Measurements from ENCODE around the gene DNAJC13. TPM values are rescaled to one million over a fixed set of nuclear protein-coding genes. Genes with fewer than 3 reads are reported as not detected.

DNAJC13 gene
- polyA plus RNA-seq, 2 of the 4 experiments (the other 2 are of a cell fraction) = 17.0 to 29.8 TPM

DNA sequence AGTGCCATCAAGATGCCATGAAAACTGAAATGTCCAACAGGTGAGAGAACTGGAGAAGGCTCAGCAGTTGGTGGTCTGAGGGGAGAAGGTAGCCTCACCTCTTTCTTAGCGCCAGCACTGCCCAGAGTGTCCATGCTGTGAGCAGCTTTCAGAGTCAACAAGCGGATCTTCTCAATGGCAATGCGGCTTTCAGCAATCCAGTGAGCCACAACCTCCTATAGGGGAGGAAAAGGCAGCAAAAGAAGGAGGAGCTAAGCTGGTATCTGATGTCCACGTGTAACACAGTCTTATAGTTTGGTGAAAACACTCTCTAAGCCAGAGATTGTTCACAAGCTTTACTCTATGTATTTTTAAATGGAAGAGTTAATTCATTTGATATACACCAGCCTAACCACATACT lies 143.7 kb downstream of the DNAJC13 start:
- Histone ChIP-seq H3K4me1 (no peaks in the 10 kb centered on the region), H3K27ac (no peak overlapping the region), H3K9me3 (no peaks in the 10 kb centered on the region), H3K4me3 (no peak overlapping the region), H3K4me2 (no peak overlapping the region)
- DNase-seq (ENCODE audit: low read depth in 1 of 2, low spot score in 1 of 2) (no peak), FAIRE-seq (no peak), ATAC-seq (no peak)
- WGBS (ENCODE audit: missing lambda C conversion rate) = 81% methylated on average over 4 of the region's 4 CpGs
- TF ChIP-seq KDM5A (IDR thresholded peaks at IDR 0.05) = no peak
- TF ChIP-seq ZC3H11A (IDR thresholded peaks at IDR 0.05) = no peak
- TF ChIP-seq NR3C1 (IDR thresholded peaks at IDR 0.05) = no peak
- TF ChIP-seq, protein P1, sequence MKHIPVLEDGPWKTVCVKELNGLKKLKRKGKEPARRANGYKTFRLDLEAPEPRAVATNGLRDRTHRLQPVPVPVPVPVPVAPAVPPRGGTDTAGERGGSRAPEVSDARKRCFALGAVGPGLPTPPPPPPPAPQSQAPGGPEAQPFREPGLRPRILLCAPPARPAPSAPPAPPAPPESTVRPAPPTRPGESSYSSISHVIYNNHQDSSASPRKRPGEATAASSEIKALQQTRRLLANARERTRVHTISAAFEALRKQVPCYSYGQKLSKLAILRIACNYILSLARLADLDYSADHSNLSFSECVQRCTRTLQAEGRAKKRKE (CRISPR knock-in tag; IDR thresholded peaks at IDR 0.05; ENCODE audit: low read depth) = no peak
- TF ChIP-seq, protein P2, sequence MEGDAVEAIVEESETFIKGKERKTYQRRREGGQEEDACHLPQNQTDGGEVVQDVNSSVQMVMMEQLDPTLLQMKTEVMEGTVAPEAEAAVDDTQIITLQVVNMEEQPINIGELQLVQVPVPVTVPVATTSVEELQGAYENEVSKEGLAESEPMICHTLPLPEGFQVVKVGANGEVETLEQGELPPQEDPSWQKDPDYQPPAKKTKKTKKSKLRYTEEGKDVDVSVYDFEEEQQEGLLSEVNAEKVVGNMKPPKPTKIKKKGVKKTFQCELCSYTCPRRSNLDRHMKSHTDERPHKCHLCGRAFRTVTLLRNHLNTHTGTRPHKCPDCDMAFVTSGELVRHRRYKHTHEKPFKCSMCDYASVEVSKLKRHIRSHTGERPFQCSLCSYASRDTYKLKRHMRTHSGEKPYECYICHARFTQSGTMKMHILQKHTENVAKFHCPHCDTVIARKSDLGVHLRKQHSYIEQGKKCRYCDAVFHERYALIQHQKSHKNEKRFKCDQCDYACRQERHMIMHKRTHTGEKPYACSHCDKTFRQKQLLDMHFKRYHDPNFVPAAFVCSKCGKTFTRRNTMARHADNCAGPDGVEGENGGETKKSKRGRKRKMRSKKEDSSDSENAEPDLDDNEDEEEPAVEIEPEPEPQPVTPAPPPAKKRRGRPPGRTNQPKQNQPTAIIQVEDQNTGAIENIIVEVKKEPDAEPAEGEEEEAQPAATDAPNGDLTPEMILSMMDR (IDR thresholded peaks at IDR 0.05) = no peak
- CTCF ChIA-PET = no interaction called here
- POLR2A ChIA-PET = no interaction called here

DNA sequence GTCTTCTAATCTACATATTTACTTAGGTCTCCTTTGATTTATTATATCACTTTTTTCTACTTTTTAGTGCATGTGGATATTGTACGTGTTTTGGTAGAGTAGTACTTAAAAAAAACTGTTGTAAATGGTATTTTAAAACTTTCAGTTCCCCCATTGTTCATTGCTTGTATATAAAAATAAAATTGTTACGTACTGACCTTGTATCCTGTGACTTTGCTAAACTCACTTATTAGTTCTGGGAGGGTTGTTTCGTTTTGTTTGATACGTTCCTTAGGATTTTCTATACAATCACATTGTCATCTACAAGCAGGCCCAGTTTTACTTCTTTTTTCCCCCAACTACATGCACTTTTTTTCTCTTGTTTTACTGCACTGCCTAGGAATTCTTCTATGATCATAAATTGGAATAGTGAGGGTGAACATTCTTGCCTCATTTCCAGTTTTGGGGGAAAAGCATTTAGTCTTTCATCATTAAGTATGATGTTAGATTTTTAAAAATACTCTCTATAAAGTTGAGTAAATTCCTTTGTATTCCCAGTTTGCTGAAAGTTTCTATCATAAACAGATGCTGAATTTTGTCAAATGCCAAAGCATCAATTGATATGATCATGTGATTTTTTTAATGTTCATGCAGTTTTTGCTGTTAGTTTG lies 146.2 kb downstream of the DNAJC13 start:
- no peak for FAIRE-seq
- CTCF ChIA-PET = interaction anchor here (0.6 kb wide), 1 partner anchor 1550 kb away, joined by 4 read pairs; no protein-coding TSS in a partner anchor
- no peak overlapping the region for H3K27ac ChIP-seq

DNA sequence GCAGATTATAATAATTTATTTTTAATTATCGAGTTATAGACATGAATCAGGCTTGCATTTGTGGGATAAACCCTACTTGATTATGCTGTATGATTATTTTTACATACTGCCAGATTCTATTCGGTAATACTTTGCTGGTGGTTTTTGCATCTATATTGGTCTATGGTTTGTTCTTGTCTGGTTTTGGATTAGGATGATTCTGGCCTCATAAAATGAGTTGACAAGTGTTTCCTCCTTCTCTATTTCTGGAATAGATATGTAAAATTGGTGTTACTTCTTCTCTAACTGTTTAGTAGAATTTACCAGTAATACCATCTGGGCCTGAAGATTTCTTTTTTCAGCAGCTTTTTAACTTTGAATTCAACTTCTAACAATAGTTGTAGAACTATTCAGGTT lies 146.8 kb downstream of the DNAJC13 start:
- DNase-seq (ENCODE audit: low read depth in 1 of 2, low spot score in 1 of 2) (no peak), ATAC-seq (no peak), FAIRE-seq (no peak)
- ChIA-PET POLR2A (no interaction called here), CTCF (no interaction called here)
- 77% methylated on average over 2 of the region's 2 CpGs for WGBS (ENCODE audit: missing lambda C conversion rate)
- no peak overlapping the region for H3K27ac ChIP-seq
- no peaks in the 10 kb centered on the region for H3K9me3 ChIP-seq
- H3K4me1 ChIP-seq = no peaks in the 10 kb centered on the region
- H3K4me2 ChIP-seq = no peak overlapping the region
- no peak overlapping the region for H3K4me3 ChIP-seq
- TF ChIP-seq, protein P1 (CRISPR knock-in tag; IDR thresholded peaks at IDR 0.05; ENCODE audit: low read depth) = no peak
- TF ChIP-seq RAD21 (conservative IDR thresholded peaks at IDR 0.05 in 1 of 2, IDR thresholded peaks at IDR 0.05 in 1 of 2) (no peak), NPAS2 (CRISPR knock-in tag; IDR thresholded peaks at IDR 0.05; ENCODE audit: borderline replicate concordance) (no peak), RCOR1 (IDR thresholded peaks at IDR 0.05; ENCODE audit: low read depth, low read length) (no peak), FOSB (CRISPR knock-in tag; IDR thresholded peaks at IDR 0.05) (no peak), CBX2 (IDR thresholded peaks at IDR 0.05; ENCODE audit: borderline replicate concordance, low read depth) (no peak), POLR2AphosphoS2 (conservative IDR thresholded peaks at IDR 0.05; ENCODE audit: low read length) (no peak), MAZ (IDR thresholded peaks at IDR 0.05; ENCODE audit: borderline replicate concordance, low read depth, low read length) (no peak), FOSL2 (IDR thresholded peaks at IDR 0.05) (no peak), FOSL2 (CRISPR knock-in tag; IDR thresholded peaks at IDR 0.05) (no peak), EHMT2 (IDR thresholded peaks at IDR 0.05; ENCODE audit: low read depth) (no peak), GATA3 (IDR thresholded peaks at IDR 0.05; ENCODE audit: borderline replicate concordance) (no peak), NFE2L2 (conservative IDR thresholded peaks at IDR 0.05; ENCODE audit: low read length) (no peak), MAFK (IDR thresholded peaks at IDR 0.05; ENCODE audit: partially characterized antibody) (no peak)
- TF ChIP-seq, protein P3, sequence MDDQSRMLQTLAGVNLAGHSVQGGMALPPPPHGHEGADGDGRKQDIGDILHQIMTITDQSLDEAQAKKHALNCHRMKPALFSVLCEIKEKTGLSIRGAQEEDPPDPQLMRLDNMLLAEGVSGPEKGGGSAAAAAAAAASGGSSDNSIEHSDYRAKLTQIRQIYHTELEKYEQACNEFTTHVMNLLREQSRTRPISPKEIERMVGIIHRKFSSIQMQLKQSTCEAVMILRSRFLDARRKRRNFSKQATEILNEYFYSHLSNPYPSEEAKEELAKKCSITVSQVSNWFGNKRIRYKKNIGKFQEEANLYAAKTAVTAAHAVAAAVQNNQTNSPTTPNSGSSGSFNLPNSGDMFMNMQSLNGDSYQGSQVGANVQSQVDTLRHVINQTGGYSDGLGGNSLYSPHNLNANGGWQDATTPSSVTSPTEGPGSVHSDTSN (IDR thresholded peaks at IDR 0.05) = no peak
- TF ChIP-seq, protein P4, sequence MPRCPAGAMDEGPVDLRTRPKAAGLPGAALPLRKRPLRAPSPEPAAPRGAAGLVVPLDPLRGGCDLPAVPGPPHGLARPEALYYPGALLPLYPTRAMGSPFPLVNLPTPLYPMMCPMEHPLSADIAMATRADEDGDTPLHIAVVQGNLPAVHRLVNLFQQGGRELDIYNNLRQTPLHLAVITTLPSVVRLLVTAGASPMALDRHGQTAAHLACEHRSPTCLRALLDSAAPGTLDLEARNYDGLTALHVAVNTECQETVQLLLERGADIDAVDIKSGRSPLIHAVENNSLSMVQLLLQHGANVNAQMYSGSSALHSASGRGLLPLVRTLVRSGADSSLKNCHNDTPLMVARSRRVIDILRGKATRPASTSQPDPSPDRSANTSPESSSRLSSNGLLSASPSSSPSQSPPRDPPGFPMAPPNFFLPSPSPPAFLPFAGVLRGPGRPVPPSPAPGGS (IDR thresholded peaks at IDR 0.05) = no peak
- TF ChIP-seq, protein P5, sequence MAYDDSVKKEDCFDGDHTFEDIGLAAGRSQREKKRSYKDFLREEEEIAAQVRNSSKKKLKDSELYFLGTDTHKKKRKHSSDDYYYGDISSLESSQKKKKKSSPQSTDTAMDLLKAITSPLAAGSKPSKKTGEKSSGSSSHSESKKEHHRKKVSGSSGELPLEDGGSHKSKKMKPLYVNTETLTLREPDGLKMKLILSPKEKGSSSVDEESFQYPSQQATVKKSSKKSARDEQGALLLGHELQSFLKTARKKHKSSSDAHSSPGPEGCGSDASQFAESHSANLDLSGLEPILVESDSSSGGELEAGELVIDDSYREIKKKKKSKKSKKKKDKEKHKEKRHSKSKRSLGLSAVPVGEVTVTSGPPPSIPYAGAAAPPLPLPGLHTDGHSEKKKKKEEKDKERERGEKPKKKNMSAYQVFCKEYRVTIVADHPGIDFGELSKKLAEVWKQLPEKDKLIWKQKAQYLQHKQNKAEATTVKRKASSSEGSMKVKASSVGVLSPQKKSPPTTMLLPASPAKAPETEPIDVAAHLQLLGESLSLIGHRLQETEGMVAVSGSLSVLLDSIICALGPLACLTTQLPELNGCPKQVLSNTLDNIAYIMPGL (CRISPR knock-in tag; IDR thresholded peaks at IDR 0.05; ENCODE audit: borderline replicate concordance) = no peak

More for the DNA sequence above, 146.2 kb downstream of the DNAJC13 start:
- Histone ChIP-seq H3K4me1 (no peaks in the 10 kb centered on the region), H3K4me2 (no peak overlapping the region), H3K9me3 (no peaks in the 10 kb centered on the region), H3K4me3 (no peak overlapping the region)
- ATAC-seq (no peak), DNase-seq (ENCODE audit: low read depth in 1 of 2, low spot score in 1 of 2) (no peak)
- WGBS (ENCODE audit: missing lambda C conversion rate) = 91% methylated on average over 4 of the region's 4 CpGs
- POLR2A ChIA-PET = no interaction called here
- TF ChIP-seq KDM1A (IDR thresholded peaks at IDR 0.05; ENCODE audit: low read depth) = no peak
- TF ChIP-seq TFCP2L1 (CRISPR knock-in tag; IDR thresholded peaks at IDR 0.05) = no peak
- no peak for TF ChIP-seq RAD21 (conservative IDR thresholded peaks at IDR 0.05 in 1 of 2, IDR thresholded peaks at IDR 0.05 in 1 of 2)
- TF ChIP-seq CBX8 (IDR thresholded peaks at IDR 0.05) = no peak
- TF ChIP-seq ZFP36 (IDR thresholded peaks at IDR 0.05; ENCODE audit: borderline replicate concordance, partially characterized antibody) = no peak
- TF ChIP-seq, protein P3 (IDR thresholded peaks at IDR 0.05) = no peak
